ENCODE data around the gene LSS.

DNA sequence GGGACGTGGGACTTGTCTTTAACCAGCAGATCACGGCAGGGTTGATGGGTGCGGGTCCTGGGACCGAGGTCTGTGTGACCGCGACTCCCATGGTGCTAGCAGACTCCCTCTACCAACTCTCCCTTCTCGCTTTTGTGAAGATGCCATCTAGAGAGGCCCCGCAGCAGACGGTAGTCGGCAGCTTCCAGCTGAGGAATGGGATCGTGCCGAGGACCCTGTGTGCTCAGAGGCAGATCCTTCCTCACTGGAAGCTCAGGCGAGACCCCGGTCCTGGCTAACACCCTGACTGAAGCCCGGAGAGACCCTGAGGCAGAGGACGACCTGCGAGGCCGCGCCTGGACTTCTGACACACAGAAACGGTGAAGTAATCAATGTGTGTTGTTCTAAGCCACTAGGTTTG lies 31.8 kb downstream of the LSS start:
- TF ChIP-seq, protein P1, sequence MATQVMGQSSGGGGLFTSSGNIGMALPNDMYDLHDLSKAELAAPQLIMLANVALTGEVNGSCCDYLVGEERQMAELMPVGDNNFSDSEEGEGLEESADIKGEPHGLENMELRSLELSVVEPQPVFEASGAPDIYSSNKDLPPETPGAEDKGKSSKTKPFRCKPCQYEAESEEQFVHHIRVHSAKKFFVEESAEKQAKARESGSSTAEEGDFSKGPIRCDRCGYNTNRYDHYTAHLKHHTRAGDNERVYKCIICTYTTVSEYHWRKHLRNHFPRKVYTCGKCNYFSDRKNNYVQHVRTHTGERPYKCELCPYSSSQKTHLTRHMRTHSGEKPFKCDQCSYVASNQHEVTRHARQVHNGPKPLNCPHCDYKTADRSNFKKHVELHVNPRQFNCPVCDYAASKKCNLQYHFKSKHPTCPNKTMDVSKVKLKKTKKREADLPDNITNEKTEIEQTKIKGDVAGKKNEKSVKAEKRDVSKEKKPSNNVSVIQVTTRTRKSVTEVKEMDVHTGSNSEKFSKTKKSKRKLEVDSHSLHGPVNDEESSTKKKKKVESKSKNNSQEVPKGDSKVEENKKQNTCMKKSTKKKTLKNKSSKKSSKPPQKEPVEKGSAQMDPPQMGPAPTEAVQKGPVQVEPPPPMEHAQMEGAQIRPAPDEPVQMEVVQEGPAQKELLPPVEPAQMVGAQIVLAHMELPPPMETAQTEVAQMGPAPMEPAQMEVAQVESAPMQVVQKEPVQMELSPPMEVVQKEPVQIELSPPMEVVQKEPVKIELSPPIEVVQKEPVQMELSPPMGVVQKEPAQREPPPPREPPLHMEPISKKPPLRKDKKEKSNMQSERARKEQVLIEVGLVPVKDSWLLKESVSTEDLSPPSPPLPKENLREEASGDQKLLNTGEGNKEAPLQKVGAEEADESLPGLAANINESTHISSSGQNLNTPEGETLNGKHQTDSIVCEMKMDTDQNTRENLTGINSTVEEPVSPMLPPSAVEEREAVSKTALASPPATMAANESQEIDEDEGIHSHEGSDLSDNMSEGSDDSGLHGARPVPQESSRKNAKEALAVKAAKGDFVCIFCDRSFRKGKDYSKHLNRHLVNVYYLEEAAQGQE (IDR thresholded peaks at IDR 0.05; ENCODE audit: unreplicated experiment): no peak
- TF ChIP-seq, protein P2, sequence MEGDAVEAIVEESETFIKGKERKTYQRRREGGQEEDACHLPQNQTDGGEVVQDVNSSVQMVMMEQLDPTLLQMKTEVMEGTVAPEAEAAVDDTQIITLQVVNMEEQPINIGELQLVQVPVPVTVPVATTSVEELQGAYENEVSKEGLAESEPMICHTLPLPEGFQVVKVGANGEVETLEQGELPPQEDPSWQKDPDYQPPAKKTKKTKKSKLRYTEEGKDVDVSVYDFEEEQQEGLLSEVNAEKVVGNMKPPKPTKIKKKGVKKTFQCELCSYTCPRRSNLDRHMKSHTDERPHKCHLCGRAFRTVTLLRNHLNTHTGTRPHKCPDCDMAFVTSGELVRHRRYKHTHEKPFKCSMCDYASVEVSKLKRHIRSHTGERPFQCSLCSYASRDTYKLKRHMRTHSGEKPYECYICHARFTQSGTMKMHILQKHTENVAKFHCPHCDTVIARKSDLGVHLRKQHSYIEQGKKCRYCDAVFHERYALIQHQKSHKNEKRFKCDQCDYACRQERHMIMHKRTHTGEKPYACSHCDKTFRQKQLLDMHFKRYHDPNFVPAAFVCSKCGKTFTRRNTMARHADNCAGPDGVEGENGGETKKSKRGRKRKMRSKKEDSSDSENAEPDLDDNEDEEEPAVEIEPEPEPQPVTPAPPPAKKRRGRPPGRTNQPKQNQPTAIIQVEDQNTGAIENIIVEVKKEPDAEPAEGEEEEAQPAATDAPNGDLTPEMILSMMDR (conservative IDR thresholded peaks at IDR 0.05; ENCODE audit: low read depth in 2 of 2): no peak
- TF ChIP-seq POLR2AphosphoS5 (IDR thresholded peaks at IDR 0.05; ENCODE audit: low read depth): no peak
- TF ChIP-seq CREB1 (CRISPR knock-in tag; IDR thresholded peaks at IDR 0.05; ENCODE audit: low read depth): no peak
- TF ChIP-seq EZH2 (IDR thresholded peaks at IDR 0.05; ENCODE audit: low read depth, unreplicated experiment): no peak
- no peak for TF ChIP-seq EZH2phosphoT487 (IDR thresholded peaks at IDR 0.05; ENCODE audit: unreplicated experiment)
- TF ChIP-seq, protein P3, sequence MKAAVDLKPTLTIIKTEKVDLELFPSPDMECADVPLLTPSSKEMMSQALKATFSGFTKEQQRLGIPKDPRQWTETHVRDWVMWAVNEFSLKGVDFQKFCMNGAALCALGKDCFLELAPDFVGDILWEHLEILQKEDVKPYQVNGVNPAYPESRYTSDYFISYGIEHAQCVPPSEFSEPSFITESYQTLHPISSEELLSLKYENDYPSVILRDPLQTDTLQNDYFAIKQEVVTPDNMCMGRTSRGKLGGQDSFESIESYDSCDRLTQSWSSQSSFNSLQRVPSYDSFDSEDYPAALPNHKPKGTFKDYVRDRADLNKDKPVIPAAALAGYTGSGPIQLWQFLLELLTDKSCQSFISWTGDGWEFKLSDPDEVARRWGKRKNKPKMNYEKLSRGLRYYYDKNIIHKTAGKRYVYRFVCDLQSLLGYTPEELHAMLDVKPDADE (IDR thresholded peaks at IDR 0.05): no peak
- TF ChIP-seq NANOG (IDR thresholded peaks at IDR 0.05; ENCODE audit: borderline replicate concordance): no peak
- TF ChIP-seq JUNB (IDR thresholded peaks at IDR 0.05; ENCODE audit: unreplicated experiment): no peak
- no peak for TF ChIP-seq ZNF331 (CRISPR knock-in tag; IDR thresholded peaks at IDR 0.05; ENCODE audit: low read depth)
